GM20000 (cell line): ENCODE results near the gene TMEM37.

ENCODE experiments used
- DNase-seq: peaks from one replicate; pipeline ENCODE4 v3.0.0; 2012; ENCODE audit warnings: low spot score
- CTCF ChIP-seq: IDR thresholded peaks from 2 replicates; pipeline ENCODE4 v1.5.1; 2012; ENCODE audit warnings: mild to moderate bottlenecking, control low read depth; ENCODE audit errors: extremely low read depth, missing control alignments

Gene TMEM37

DNA sequence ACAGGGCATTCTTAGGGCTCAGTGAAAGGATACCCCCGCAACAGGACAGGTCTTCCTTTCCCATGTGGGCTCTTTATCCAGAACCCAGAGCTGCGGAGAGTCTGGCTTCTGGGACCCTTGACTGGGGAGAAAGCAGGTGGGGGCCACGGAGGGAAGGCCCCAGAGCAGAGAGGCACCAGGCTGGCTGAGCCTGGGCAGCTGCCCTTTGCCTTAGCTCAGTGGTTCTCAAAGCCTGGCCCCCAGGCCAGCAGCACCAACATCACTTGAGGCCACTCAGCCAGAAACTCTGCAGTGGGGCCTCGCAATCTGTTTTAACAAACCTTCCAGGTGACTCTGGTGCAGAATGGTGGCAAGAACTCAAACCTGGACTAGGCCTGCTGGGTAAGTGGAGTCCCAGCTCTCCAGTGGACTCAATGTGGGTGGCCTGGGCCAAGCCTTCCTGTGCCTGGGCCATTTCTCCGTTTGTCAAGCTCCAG, 1.6 kb upstream of the TMEM37 start:
- DNase-seq, result no peak
- no peak for TF ChIP-seq CTCF

DNA sequence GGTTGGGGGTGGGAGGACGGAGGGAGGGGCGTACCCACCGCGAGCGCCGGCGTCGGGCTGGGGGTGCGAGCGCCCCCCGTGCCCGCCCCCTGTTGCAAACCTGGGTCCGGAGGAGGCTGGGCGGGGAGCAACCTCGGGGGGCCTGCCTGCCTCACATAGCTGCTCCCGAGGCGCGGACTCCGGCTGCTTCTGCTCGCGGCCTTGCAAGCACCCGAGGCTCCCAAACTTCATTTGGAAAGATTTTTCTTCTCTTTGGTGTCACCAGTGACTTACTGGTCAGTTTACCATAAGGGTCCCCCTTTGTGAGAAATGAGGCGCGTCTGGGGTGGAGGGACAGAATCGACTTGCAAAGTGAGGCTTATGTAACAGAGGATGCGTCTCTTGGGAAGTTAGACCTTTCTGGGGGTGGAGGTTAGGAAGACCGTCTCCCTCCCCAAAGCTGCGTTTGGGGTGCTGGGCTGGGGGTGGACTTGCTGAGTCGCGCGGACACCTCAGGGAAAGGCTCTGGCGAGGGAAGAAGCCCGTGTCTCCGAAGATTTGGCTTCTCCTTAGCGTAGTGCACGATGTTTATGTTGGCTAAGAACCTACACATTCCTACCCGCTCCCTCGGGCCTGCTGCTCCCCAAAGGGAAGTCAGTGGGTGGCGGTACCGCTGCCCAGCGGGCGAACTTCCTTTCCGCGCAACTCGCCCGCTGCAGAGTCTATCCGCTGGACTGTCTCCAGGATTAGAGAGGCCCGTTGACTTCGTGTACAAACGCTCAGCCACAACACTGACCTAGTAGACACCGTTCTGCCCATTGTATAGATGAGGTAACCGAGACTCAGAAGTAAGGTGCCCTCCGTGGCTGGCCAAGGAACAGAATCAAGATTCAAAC, 559 bp downstream of the TMEM37 start:
- no peak for TF ChIP-seq CTCF
- no peak for DNase-seq

- no peak for TF ChIP-seq CTCF
- no peak for DNase-seq
Measured at GRCh38 chr2:119432851-119433522, 1.3 kb downstream of the TMEM37 start.

DNA sequence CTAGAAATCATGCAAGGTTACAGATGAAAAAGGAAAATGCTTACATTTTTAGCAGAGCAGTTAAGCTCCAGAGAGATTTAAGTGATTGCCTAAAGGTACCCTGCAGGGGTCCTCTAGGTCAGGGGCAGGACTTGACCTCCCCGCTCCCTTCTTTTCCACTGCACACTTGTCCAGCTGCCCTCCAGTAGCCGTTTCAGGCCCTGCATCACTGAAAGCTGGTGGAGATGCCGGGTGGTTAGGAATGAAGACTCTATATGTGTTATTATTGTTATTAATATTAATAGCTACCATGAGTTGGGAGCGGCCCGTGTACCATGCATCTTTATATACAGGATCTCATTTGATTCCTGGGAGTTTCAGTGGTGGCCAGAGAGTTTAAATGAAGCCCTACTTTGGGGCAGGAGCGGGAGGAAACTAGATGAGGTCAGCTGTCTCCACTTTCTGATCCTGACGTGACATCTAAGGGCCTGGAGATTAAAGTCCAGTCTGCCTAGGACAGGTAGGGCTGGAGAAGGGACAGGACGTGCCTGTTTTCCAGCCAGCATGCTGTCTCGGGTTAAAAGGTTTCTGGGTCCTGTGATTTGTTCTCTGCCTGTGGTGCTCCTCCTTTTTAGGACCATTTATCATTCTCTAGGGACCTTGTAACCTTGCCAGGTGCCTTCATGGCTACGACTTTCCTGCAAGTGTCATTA, 2.1 kb downstream of the TMEM37 start:
- TF ChIP-seq CTCF, result no peak
- no peak for DNase-seq

- DNase-seq, result no peak
- TF ChIP-seq CTCF, result no peak
Measured at GRCh38 chr2:119434664-119435063, 3.0 kb downstream of the TMEM37 start.

DNA sequence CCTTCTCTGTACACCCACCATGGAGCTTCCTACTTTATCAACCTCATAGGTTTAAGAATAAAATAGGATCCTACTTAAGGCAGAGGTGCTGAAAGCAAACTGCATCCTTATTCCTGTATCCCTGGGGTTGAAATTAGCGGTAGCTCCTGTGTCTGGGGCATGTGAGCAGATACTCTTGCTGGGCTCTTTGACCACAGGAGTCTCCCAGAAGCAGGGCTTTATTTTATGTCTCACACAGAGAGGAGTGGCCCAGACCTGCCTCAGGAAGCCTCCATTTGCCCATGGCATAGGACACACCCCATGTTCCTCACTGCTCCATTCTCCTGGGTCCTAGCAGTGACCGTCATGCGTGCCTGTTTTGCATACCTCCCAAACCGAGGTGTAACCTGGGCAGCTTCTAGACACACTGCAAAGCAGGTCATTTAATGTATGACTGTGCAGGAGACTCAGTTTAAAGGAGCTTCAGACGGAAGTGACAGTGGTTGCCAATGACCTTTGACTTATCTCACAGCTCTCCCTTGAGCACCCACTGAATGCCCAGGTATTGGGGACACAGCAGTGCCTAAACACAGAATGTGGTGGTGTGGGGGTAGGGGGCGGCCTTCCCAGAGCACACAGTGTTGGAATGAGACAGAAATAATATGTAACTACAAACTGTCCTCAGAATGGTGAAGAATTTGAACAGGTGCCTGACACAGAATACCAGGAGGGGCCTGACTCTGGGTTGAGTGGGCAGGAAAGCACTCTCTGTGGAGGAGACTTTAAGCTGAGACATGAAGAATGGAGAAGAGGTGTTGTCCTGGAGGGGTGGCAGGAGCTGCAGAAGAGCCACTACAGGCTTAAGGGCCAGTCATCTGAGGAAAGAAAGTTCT, 3.7 kb downstream of the TMEM37 start:
- TF ChIP-seq CTCF, result no peak
- DNase-seq, result no peak
